GM21825 (cell line): ENCODE data around the gene MAP2K6.

Experiments
- ATAC-seq: cut with Tn5 transposase; IDR thresholded peaks from one replicate; pipeline ENCODE4 v1.9.1; 2021; ENCODE audit warnings: mild to moderate bottlenecking, moderate library complexity; ENCODE audit not compliant: unreplicated experiment

Gene MAP2K6

DNA sequence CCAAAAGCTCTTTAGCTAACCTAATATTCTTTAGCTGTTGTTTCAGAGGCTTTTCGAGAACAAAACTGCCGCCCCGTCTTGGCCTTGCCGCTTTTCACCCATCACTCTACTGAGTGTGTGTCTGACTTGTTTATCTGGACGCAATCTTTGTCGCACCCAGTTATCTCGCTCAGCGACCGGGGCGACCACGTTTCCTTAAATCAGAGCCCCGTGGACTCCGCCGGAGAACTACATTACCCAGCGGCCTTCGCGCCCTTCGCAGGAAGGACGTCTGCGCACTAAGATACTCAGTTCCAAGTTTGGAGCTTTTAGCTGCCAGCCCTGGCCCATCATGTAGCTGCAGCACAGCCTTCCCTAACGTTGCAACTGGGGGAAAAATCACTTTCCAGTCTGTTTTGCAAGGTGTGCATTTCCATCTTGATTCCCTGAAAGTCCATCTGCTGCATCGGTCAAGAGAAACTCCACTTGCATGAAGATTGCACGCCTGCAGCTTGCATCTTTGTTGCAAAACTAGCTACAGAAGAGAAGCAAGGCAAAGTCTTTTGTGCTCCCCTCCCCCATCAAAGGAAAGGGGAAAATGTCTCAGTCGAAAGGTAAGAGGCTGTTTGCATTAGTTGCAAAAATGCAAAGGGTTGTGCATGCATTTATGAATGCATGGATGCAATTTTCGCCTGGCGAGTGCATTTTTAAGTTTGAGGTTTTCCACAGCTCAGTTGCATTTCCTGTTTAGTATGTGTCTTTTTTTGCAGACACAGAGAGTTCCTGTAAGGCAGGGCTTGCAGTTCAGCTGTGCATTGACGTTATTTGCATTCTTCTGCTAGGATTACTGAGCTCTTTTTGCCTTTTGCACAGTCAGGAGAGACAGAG lies at the start of gene MAP2K6:
TSS of gene MAP2K6 (plus strand) at position 290 of the 867 bp plus-strand sequence. CDS start at position 578, 288 bp downstream.
- peak; percentile 94 for ATAC-seq

DNA sequence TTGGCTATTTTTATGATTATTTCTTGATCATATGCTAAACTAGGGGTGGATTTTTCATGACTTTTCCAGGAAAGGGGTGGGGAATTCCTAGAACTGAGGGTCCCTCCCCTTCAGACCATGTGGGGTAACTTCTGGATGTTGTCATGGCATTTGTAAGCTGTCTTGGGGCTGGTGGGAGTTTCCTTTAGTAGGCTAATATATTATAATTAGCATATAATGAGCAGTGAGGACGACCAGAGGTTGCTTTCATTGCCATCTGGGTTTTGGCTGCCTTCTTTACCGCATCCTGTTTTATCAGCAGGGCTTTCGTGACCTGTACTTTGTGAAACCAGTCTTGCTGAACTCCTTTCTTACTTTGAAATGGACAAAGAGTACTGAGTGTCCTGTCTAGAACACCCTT lies 47.2 kb upstream of the MAP2K6 start:
- ATAC-seq, result peak; percentile 65

DNA sequence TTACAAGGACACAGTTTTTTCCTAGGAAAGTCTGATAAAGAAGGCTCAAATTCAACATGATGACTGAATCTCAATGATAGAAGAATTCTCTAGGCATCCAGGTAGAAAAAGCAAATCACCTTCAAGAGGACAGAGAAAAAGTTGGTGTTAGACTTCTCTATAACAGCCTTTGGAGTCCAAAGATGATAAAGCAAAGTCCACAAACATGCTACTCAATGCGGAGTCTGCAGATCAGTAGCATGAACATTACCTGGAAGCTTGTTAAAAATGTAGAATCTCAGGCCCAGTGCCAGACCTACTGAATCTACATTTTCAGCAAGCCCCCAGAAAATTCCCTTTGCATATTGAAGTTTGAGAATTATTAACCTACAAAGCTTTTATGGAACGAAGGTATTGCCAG lies 41.4 kb upstream of the MAP2K6 start:
- no peak for ATAC-seq

DNA sequence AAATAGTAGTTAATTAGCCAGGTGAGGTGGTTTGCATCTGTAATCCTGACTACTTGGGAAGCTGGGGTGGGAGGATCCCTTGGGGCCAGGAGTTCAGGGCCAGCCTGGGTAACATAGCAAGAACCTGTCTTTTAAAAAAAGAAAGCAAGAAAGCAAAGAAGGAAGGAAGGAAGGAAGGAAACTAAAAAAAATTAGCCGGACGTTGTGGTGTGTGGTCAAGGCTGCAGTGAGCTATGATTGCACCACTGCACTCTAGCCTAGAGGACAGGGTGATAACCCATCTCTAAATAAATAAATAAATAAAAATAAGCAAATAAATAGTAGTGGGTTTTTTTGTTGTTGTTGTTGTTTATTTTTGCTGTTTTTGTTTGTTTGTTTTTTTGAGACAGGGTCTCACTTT lies 39.3 kb upstream of the MAP2K6 start:
- no peak for ATAC-seq

DNA sequence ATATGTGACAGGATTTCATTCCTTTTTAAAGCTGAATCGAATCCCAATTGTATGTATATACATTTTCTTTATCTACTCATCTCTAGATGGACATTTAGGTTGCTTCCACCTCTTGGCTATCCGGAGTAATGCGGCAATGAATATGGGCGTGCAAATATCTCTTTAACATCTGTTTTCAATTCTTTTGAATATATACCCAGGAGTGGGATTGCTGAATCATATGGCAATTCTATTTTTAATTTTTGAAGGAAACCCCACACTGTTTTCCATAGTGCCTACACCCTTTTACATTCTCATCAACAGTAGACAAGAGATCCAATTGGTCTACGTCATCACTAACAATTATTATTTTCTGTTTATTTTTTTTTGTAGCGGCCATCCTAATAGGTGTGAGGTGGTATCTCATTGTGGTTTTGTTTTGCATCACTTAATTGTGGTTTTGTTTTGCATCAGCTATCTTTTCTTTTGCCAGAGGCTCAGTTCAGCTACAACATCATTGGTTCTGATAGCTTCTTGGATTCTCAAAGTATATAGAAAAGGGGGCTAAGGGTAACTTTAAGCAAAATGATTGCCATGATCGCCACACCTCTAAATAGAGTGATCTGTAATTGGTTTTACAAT lies 25.6 kb upstream of the MAP2K6 start:
- no peak for ATAC-seq

DNA sequence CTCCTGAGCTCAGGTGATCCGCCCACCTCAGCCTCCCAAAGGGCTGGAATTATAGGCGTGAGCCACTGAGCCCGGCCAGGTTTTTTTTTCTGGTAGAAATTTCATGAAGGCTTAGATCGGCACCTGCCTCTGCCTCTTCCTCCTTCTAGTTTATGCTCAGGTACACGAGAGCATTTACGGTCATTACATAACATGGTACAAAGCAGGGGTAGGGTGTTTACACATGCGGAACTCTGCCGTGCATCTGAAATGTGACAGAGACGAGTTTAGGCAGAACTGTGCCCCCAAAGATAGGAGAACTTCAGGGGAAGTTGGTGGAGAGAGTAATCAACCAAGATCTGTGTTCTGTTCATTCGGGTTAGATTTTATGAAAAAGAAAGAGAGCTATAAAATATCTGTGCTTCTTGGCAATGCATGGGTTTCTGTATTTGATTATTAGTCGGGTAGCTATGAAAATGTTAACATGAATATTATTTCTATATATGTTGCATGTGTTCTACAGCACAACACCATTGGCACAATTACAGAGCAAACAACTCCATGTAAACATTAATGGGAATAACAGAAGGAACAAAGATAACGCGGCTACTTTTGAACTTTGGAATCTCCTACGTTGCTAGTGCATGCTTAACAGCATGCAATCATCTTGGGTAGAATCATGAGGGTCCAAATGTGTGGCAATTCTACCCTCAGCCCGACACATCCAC lies 23.5 kb upstream of the MAP2K6 start:
- ATAC-seq, result no peak

DNA sequence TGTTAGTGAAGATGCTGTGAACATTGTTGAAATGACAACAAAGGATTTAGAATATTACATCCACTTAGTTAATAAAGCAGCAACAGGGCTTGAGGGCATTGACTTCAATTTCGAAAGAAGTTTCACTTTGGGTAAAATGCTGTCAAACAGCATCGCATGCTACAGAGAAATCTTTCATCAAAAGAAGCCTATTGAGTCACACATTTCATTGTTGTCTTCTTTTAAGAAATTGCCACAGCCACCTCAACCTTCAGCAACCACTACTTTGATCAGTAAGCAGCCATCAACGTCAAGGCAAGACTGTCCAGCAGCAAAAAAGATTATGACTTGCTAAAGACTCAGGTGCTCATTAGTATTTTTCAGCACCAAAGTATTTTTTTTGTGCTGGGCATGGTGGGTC lies 13.2 kb upstream of the MAP2K6 start:
- no peak for ATAC-seq

DNA sequence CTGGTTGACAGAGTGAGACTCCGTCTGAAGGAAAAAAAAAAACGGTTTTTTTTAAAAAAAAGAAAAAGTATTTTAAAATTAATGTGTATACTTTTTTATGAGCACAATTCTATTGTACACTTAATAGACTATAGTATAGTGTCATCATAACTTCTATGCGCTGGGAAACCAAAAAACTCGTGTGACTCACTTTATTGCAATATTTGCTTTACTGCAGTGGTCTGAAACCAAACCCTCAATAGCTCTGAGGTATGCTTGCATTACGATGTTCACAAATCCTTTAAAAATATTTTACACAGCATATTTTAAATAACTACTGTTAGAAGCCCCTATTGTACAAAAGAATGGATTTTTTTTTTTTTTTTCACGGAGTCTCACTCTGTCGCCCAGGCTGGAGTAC lies 12.4 kb upstream of the MAP2K6 start:
- no peak for ATAC-seq

DNA sequence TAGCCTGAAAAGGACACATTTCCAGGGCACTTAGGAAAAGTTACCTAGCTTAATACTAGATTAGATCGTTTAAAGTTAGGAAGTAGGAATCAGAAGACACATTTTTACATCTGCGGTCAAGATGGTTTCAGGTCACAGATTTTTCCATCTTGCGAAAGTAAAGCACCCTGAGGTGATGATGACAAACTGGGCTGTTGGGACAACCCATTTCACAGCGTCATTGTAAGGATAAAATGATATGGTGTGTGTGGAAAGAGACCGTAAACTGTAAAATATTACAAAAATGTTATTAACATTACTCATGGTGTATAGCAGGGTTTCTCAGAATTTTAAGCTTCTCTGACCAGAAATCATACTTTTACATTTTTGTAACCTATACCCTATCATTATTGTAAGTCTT lies 10.1 kb upstream of the MAP2K6 start:
- no peak for ATAC-seq

DNA sequence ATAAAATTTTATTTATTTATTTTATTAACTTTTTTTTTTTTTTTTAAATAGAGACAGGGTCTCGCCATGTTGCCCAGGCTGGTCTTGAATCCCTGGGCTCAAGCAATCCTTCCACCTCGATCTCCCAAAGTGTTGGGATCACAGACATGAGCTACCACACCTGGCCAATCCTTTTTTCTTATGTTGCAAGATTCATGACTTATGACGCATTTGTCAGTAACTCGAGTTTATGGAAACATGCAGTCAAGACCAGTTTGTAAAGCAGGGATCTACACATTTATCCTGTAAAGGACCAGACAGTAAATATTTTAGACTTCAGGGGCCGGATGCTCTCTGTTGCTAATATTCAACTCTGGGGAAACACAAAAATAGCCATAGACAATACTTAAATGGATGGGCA lies 9.4 kb upstream of the MAP2K6 start:
- ATAC-seq, result no peak

DNA sequence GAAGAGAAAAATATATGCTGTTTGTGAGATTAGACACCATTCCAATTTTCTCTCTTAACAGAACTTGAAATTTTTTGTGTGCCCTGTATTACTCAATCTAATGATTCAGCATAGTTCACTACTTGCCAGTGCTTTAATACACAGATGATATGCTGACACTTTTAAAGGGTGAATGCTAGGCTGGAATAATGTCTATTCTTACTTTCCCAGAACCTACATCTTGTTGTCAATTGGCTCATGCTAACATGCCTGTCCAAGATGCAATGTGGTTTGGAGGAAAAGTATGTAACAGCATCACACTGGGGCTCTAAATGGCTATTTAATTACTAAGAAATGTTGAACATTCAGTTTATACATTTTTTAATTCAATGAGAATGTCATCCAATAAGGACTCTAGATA lies 7.6 kb upstream of the MAP2K6 start:
- ATAC-seq, result no peak

DNA sequence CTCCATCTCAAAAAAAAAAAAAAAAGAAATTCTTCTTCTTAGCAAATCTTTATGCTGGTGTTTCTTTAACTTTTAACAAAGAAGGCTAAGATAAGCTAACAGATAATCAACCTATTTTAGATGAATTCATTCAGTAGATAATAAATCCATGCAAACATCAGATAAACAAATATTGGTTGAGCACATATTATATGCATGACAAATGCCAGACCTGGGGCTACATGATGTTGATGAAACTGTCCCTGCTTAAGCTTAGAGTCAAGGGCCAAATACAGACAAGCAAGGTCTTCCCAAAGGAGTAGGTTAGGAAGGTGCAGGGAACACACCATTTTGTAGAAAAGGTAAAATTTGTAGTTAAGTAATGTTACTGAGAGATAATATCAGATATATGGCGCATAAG lies 6.7 kb upstream of the MAP2K6 start:
- no peak for ATAC-seq

DNA sequence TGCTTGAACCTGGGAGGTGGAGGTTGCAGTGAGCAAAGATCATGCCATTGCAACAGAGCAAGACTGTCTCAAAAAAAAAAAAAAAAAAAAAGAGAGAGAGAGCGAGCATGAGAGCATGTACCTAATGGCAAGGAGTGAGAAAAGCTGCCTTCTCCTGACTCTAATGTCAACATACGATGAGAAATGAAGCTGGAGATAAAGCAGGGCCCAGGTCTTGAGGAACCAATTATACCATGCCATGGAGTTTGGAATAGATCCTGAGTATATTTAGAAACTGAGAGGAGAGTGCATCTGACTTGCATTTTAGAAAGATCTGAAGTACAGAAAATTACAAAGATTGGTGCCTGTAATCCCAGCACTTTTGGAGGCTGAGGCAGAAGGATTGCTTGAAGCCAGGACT lies 3.8 kb upstream of the MAP2K6 start:
- no peak for ATAC-seq

DNA sequence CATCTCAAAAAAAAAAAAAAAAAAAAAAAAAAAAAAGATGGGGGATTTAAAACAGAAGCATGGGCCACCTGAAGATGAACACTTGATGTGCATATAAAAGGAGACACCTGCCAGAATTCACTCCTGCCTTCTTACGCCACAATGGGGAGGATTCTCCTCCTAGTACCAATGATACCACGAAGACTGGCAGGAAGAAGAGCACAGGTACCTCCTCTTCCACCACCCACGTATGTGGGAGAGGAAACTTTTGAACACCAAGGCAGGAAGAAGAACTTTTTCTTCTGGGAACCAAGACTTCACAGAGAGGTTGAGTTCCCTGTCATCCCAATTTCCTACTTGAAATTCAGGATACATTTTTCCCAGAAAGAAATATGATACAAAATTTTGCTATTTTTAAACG lies 2.7 kb upstream of the MAP2K6 start:
- ATAC-seq, result no peak

DNA sequence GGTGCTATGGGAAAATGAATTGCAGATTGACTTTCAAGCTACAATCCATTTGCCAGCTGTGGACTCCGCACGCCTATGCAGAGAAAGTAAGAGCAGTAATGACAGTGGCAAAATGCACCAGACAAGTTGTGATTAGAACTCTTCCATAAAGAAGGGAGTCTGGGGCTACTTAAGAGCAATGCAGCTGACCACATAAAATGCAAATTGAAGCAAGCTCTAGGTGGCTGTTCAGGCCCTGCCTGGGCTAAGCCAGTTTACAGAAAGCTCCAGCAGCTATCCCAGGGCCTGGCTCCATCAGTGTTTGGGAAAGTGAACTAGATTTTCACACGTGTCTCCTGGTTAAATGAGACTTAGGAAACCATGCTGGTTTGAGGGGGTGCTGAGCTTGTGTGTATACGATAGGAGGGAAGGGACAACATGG lies 2.2 kb upstream of the MAP2K6 start:
- no peak for ATAC-seq

DNA sequence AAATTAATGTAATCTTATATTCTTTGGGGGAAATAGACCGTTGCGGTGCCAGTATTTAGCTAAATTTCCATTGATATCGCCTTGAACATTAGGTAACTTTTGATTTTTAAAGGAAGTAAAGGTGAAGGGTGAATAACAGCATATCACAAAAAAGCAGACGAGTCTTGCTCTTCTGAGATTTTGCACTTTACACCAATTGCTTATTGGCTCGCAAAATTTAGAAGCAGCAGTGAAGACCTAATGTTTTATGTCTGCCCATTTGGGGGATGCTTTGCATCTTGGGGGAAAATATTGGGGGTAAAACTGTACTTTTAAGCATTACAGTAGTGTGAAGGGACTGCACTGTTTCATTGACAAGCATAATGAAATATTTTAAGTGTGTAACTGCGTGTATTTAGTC lies 934 bp downstream of the MAP2K6 start:
- ATAC-seq, result no peak

DNA sequence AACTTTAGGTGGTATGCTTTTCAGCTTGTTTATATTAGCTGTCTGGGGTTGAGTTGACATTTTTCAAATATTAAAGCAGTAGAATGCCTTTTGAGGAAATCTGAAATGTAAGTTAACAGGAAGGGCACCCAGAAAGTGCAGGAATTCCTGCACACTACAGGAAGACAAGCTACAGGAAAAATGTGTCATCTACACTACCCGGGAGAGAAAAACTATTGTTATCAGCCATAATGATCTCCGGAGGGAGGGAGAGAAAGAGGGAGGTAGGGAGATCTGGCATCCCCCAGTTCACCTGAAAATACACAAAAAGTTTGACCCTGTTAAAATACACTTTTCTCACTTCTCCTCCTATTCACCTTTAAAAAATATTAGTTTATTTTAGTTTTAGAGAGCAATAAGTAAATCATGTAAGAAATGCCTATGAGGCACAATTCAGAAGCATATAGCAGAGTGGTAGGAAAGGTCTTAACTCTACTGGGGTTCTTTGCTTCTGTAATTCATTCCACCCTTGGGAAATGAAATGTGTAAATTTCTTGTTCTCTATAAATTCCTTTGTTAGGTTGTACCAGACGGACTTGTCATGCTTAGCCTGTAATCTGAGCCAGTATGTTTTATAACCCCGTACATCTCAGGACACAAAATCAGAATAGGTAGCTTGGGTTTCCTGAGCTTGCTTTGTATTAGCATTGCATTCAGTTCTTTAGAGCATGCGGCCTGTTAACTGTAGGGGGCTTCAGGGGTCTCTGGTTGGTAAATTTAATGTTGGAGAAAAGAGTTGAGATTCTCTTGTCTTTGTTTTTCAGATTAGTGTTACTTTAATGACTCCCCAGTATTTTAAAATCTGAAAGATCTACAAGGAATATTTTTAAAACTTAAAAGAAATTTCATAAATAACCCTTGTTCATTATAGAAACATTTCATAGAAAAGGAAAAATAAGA lies 3.3 kb downstream of the MAP2K6 start:
- no peak for ATAC-seq

DNA sequence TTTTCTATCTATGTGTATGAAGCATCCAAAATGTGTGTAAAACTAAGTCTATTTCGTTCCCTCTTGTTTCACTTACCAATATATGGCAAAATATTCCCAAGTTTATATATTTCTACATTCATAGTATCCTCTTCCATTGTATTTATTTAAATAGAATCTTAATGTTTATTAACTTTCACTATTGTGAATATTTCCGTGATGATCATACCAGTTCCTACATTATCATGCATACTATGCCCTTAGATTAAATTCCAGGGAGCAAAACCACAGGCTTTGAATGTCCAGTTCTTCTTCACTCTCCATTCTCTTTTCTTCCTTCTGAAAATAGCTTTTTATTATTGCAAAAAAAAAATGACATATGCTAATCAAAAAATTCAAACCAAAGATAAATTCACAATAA lies 4.0 kb downstream of the MAP2K6 start:
- no peak for ATAC-seq

DNA sequence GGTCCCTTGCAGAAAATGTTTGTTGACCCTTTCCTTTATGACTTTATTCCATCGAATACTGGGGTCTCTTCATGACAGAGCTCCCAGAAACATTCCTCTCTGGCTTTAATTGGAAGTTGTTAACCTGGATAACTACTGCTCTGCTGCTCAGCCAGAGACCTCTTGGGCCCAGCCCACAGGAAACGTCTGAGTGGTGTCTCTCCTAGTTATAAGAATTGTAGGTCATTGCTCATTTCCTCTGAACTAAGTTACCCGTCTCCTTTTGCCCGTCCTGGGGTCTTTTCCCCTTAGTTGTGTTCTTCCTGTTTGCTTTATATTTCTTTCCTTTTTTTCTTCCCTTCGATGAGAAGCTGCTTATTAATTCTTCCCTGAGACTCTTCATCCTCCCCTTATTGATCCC lies 9.0 kb downstream of the MAP2K6 start:
- ATAC-seq, result no peak

DNA sequence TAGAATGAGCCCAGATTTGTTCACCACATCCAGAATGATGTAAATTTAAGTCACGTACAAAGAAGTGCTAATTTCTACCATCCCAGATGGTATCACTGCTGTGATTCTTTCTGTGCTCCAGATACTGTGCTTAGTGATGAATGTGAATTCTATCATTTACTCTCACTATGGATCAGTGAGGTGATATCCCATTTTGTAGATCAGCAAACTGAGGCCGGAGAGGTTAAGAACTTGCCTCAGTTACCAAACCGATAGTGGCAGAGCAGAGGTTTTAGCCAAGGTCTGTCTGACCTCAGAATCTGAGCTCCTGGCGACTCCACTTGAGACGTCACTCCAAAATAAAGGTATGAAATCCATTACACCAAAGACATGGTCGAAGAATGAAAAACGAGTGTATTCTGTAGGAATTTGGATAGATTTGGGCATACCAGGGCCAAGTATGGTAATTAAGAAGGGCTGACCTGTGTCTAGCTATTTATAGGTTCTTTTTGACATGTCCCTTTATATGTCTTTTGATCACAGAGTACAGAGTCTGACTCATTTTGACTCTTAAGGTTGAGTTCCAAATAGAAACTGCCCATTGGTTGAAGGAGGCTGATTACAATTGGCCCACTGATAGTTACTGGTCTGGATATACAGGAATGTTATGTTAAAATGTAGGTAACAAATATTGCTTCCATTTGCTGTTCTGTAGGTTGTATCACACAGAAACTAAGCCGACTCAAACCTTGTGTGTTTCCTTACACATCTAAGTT lies 10.0 kb downstream of the MAP2K6 start:
- no peak for ATAC-seq
